ENCODE measurements around the gene FAM83C. TPM values are rescaled to one million over a fixed set of nuclear protein-coding genes. Genes with fewer than 3 reads are reported as not detected.

The FAM83C gene
- total and polyA plus RNA-seq, 2 donors (not counting 1 experiment from before 2014, with no cell fraction given) = 0.02 TPM; not detected in 1

- H3K36me3 ChIP-seq (ENCODE audit: control insufficient read depth, insufficient read depth, low read length) = no peaks in the 10 kb centered on the region
- H3K4me2 ChIP-seq (ENCODE audit: extremely low read depth, insufficient read depth, low read length) = no peak overlapping the region
- no peak overlapping the region for H2AFZ ChIP-seq (ENCODE audit: low read length)
- TF ChIP-seq EZH2 (IDR thresholded peaks at IDR 0.05; ENCODE audit: low read length, missing control alignments) (no peak), CTCF (conservative IDR thresholded peaks at IDR 0.05 in 1 of 2, IDR thresholded peaks at IDR 0.05 in 1 of 2; ENCODE audit: low read depth in 1 of 2, low read length in 2 of 2) (no peak)
- no peaks in the 10 kb centered on the region for H4K20me1 ChIP-seq (ENCODE audit: control insufficient read depth, extremely low read depth, insufficient read depth, low read length)
- no peaks in the 10 kb centered on the region for H3K9me3 ChIP-seq (ENCODE audit: control insufficient read depth, insufficient read depth, low read depth, low read length)
- H3K4me1 ChIP-seq (ENCODE audit: control insufficient read depth, extremely low read depth, insufficient read depth, low read length) = peaks cover 25% of the 10 kb centered on the region
- no peaks in the 10 kb centered on the region for H3K27me3 ChIP-seq (ENCODE audit: control insufficient read depth, insufficient read depth, low read length)
- no peak for DNase-seq (ENCODE audit: low read depth in 2 of 2)
- H3K79me2 ChIP-seq (ENCODE audit: control insufficient read depth, insufficient read depth, low read length) = no peaks in the 10 kb centered on the region
- H3K9ac ChIP-seq (ENCODE audit: insufficient read depth, low read length) = no peak overlapping the region
- H3K27ac ChIP-seq (ENCODE audit: insufficient read depth, low read length) = no peak overlapping the region
- no peak overlapping the region for H3K4me3 ChIP-seq (replicated peaks in 1 of 4; ENCODE audit: control extremely low read depth in 1 of 4, insufficient read depth in 1 of 4, low read depth in 3 of 4, low read length in 4 of 4)
Measured at GRCh38 chr20:35300469-35301262, 8.4 kb upstream of the FAM83C start.

- TF ChIP-seq CTCF (conservative IDR thresholded peaks at IDR 0.05 in 1 of 2, IDR thresholded peaks at IDR 0.05 in 1 of 2; ENCODE audit: low read depth in 1 of 2, low read length in 2 of 2) = no peak
- TF ChIP-seq EZH2 (IDR thresholded peaks at IDR 0.05; ENCODE audit: low read length, missing control alignments) = no peak
- no peak for DNase-seq (ENCODE audit: low read depth in 2 of 2)
Measured at GRCh38 chr20:35299780-35300179, 7.6 kb upstream of the FAM83C start.

GRCh38 chr20:35298264-35298663 is 6.0 kb upstream of the FAM83C start:
- Histone ChIP-seq H3K79me2 (ENCODE audit: control insufficient read depth, insufficient read depth, low read length) (no peaks in the 10 kb centered on the region), H3K4me1 (ENCODE audit: control insufficient read depth, extremely low read depth, insufficient read depth, low read length) (peaks cover 9% of the 10 kb centered on the region), H3K4me3 (replicated peaks in 1 of 4; ENCODE audit: control extremely low read depth in 1 of 4, insufficient read depth in 1 of 4, low read depth in 3 of 4, low read length in 4 of 4) (no peak overlapping the region), H4K20me1 (ENCODE audit: control insufficient read depth, extremely low read depth, insufficient read depth, low read length) (no peaks in the 10 kb centered on the region), H2AFZ (ENCODE audit: low read length) (no peak overlapping the region), H3K36me3 (ENCODE audit: control insufficient read depth, insufficient read depth, low read length) (no peaks in the 10 kb centered on the region), H3K9me3 (ENCODE audit: control insufficient read depth, insufficient read depth, low read depth, low read length) (no peaks in the 10 kb centered on the region), H3K27ac (ENCODE audit: insufficient read depth, low read length) (no peak overlapping the region), H3K27me3 (ENCODE audit: control insufficient read depth, insufficient read depth, low read length) (peaks cover 3% of the 10 kb centered on the region), H3K4me2 (ENCODE audit: extremely low read depth, insufficient read depth, low read length) (no peak overlapping the region), H3K9ac (ENCODE audit: insufficient read depth, low read length) (no peak overlapping the region)
- no peak for DNase-seq (ENCODE audit: low read depth in 2 of 2)
- no peak for TF ChIP-seq EZH2 (IDR thresholded peaks at IDR 0.05; ENCODE audit: low read length, missing control alignments)
- no peak for TF ChIP-seq CTCF (conservative IDR thresholded peaks at IDR 0.05 in 1 of 2, IDR thresholded peaks at IDR 0.05 in 1 of 2; ENCODE audit: low read depth in 1 of 2, low read length in 2 of 2)

More at GRCh38 chr20:35299780-35300179, 7.6 kb upstream of the FAM83C start:
- Histone ChIP-seq H3K4me3 (replicated peaks in 1 of 4; ENCODE audit: control extremely low read depth in 1 of 4, insufficient read depth in 1 of 4, low read depth in 3 of 4, low read length in 4 of 4) (no peak overlapping the region), H3K9ac (ENCODE audit: insufficient read depth, low read length) (no peak overlapping the region), H3K4me2 (ENCODE audit: extremely low read depth, insufficient read depth, low read length) (no peak overlapping the region), H4K20me1 (ENCODE audit: control insufficient read depth, extremely low read depth, insufficient read depth, low read length) (no peaks in the 10 kb centered on the region), H3K79me2 (ENCODE audit: control insufficient read depth, insufficient read depth, low read length) (no peaks in the 10 kb centered on the region), H3K9me3 (ENCODE audit: control insufficient read depth, insufficient read depth, low read depth, low read length) (no peaks in the 10 kb centered on the region), H3K27ac (ENCODE audit: insufficient read depth, low read length) (no peak overlapping the region), H3K36me3 (ENCODE audit: control insufficient read depth, insufficient read depth, low read length) (no peaks in the 10 kb centered on the region), H3K27me3 (ENCODE audit: control insufficient read depth, insufficient read depth, low read length) (no peaks in the 10 kb centered on the region), H2AFZ (ENCODE audit: low read length) (no peak overlapping the region), H3K4me1 (ENCODE audit: control insufficient read depth, extremely low read depth, insufficient read depth, low read length) (peaks cover 17% of the 10 kb centered on the region)

Measured in fibroblast of lung (primary cell).